Hematopoietic multipotent progenitor cell treated with erythropoietin and hydrocortisone succinate and interleukin-3 and kit ligand, for 6 days (in vitro differentiated cells): ENCODE results near the gene ARHGAP26.

ENCODE experiments used
- DNase-seq: peaks from one replicate; pipeline ENCODE4 v3.0.0-alpha.2; 2015

ARHGAP26 gene

GRCh38 chr5:143176048-143176447 lies 405.9 kb downstream of the ARHGAP26 start:
- DNase-seq, result peak; percentile 51

- no peak for DNase-seq
These were observed 407.2 kb downstream of the ARHGAP26 start for GRCh38 chr5:143177263-143177983.

DNA sequence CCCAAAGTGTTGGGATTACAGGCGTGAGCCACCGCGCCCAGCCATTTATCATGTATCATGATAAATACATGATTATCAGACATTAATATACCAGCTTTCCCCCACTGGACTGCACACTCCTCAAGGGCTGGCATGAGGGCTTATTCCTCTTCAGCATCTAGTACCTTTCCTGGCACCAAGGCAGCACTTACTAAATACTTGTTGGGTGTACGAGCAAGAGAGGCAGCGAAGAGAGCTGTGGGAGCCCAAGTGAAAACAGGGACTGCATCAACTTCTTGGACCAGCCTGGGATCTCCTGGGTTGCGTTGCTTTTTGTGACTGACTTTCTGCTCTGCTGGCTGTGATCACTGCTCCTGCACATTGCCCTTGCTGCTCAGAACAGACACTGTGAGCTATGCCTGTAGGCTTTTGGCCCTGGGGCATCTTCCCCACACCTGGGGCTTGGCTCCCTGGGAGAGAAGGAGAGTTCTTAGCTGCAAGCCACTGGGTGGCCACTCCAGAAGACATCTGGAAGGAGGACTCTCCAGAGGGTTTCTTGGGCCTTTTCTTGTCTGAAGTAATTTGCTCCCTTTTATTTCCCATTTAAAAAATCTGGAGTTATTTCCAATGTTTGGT lies 409.1 kb downstream of the ARHGAP26 start:
- DNase-seq, result no peak

DNA sequence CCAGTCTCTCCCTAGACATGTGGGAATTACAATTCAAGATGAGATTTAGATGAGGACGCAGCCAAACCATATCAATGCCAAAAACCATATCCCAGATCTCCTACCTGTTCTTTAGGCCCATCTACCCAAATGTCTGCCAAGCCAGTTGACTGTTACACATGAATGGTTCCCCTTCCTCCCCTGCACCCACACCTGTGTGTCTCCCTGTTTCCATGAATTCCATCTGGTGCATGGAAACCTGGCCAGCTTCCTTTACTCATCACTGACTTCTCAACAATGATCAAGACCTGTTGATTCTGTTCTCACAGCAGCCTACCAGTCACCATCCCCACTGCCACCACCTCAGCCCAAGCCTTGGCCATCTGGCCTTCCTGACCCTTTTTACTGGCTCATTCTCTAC lies 410.6 kb downstream of the ARHGAP26 start:
- DNase-seq, result no peak

DNA sequence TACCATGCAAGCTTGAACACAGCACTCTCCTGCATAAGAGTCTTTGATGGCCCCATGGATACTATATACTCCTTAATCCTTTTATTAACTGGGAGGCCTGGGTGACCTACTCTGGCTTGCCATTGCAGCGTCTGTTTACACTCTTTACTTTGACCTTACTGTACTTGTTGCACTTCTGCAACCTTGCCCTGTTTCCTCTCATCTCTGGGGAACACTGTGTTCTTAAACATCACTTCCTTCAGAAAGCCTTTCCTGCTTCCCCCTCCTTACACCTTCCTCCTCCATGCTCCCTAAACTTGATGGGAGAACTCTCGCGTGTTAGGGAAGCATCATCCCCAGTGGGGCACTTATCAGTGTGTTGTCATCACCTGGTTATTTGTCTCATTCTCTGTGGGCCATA lies 411.0 kb downstream of the ARHGAP26 start:
- no peak for DNase-seq

GRCh38 chr5:143182106-143182505 lies 411.9 kb downstream of the ARHGAP26 start:
- no peak for DNase-seq

- no peak for DNase-seq
These were observed 413.0 kb downstream of the ARHGAP26 start for GRCh38 chr5:143182901-143183820.

GRCh38 chr5:143183989-143184388 lies 413.8 kb downstream of the ARHGAP26 start:
- DNase-seq, result no peak

- DNase-seq, result no peak
These were observed 416.4 kb downstream of the ARHGAP26 start for GRCh38 chr5:143186623-143187022.

- DNase-seq, result no peak
These were observed 417.3 kb downstream of the ARHGAP26 start for GRCh38 chr5:143187495-143187894.

- no peak for DNase-seq
These were observed 417.9 kb downstream of the ARHGAP26 start for GRCh38 chr5:143188083-143188482.

DNA sequence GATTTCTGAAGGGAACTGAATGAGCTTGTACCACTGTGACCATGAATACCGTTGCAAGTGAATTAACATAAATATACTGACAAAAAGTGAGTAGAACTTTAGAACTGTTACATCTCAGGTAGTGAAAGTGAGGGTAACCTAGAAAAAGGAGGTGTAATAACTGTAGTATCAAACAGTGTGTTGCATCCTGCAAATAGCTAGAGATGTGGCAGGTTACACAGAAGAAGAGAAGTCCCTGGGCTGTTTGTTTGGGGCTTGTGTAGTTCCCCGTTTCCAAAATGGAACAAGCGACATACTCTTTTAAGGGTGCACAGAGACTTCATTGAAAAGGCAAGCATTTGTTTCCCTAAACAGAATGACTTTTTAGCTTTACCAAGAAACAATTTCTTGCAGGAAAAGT lies 418.5 kb downstream of the ARHGAP26 start:
- no peak for DNase-seq

- no peak for DNase-seq
These were observed 420.2 kb downstream of the ARHGAP26 start for GRCh38 chr5:143190260-143190810.

- no peak for DNase-seq
These were observed 421.5 kb downstream of the ARHGAP26 start for GRCh38 chr5:143191720-143192119.

- no peak for DNase-seq
These were observed 422.2 kb downstream of the ARHGAP26 start for GRCh38 chr5:143192191-143192900.

DNA sequence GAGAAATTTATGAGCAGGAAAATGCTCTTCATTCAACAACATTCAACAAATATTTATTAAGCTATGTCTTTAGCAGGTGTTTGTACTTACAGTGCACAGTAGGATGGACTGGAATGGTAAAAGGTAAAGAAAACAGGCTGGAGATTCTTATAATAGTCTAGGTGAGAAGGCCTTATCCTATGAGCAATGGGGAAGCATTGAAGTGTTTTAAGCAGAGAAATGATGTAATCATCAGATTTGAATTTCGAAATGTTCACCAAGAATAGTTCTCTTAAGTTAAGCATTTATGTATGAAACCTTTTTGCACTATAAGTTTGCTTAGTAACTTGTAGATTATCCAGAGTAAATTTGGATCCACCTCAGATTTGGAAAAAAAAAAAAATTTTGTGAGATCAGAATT lies 424.0 kb downstream of the ARHGAP26 start:
- no peak for DNase-seq

- DNase-seq, result no peak
These were observed 424.5 kb downstream of the ARHGAP26 start for GRCh38 chr5:143194713-143195112.

DNA sequence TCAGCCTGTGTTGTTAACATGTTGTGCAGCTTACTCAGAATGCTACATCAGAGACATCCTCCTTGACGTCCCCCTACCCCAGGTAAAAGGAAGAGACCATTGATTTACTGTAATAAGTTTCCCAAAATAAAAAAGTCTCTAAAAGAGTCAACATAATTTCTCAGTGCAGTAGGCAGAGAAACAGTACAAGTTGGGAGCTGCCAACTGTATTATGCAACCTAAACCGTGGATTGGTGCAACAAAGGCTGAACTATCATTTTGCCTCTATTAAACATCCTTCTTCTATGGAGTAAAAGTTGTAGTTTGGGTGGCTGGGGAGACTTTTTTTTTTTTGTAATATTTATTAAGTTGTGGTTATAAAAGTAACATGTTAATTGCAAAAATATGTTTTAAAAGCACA lies 425.3 kb downstream of the ARHGAP26 start:
- no peak for DNase-seq

- no peak for DNase-seq
These were observed 426.6 kb downstream of the ARHGAP26 start for GRCh38 chr5:143196601-143197259.

- no peak for DNase-seq
These were observed 427.1 kb downstream of the ARHGAP26 start for GRCh38 chr5:143197260-143197656.

- no peak for DNase-seq
These were observed 428.2 kb downstream of the ARHGAP26 start for GRCh38 chr5:143198332-143198731.

GRCh38 chr5:143199161-143199560 lies 429.0 kb downstream of the ARHGAP26 start:
- DNase-seq, result no peak
